ENCODE measurements around the gene CAMK2B.

Gene CAMK2B

DNA sequence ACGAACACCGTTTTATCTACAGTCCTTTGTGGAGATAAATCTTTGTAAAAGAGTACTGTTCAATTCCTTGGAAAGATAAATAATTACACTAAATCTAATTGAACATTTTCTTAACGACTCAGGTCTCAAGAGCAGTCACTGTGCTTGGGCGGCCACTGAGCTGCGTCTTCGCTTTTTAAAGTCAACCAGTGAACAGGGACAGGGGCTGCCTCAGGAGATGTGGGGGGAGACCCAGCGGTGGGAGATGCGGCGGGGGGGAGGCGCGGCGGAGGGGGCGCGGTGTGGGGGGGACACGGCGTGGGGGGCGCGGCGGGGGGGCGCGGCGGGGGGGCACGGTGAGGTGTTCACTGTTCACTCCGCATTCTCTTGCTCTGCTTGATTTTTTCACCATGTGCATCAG lies 39.8 kb downstream of the CAMK2B start:
- DNase-seq, result no peak

DNA sequence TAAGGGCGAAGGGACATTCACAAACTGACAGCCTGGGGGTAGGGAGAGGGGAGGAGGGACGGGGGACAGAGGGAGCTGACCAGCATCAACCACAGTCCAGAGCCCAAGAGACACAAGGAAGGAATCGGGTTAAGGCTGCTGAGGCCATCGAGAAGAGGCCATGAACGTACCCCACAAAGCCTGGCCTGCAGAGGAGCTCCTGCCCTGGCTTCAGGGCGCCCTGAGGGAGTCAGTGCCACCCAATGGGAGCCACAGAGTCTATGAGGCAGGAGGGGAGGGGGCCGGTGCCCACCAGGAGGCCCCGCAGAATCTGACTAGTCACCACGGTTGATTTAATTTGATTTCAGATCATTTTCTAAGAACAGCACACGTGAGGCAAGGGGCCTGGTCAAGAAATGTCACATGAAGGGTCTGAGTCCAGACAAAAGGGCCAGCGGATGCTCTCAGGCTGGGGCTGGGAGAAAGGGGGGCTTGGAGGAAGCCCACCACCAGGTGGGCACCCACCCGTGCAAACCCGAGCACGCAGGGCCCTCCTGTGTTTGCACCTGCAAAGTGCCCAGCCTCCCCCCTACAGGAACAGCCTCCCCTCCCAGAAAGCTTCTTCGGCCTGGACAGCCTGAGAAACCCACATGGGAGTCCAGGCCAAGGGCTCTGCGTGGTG lies 40.4 kb downstream of the CAMK2B start:
- DNase-seq, result no peak

DNA sequence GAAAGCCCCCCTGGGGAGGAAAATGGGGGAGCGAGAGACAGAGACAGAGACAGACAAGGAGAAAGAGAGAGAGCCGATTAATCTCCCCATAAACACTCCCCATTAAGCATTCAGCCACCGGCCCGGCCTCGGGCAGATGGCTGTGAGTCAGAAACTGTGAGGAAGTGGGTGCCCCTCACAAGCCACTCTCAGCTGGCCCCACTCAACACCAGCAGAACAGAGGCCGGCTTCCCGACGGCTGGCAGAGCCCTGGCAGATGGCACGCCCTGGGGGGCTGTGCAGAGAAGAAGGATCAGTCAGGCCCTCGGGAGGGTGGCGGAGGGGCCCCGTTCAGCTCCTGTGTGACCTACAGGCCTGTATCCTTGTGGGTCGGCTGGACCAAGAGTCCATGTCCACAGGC lies 41.2 kb downstream of the CAMK2B start:
- no peak for DNase-seq

DNA sequence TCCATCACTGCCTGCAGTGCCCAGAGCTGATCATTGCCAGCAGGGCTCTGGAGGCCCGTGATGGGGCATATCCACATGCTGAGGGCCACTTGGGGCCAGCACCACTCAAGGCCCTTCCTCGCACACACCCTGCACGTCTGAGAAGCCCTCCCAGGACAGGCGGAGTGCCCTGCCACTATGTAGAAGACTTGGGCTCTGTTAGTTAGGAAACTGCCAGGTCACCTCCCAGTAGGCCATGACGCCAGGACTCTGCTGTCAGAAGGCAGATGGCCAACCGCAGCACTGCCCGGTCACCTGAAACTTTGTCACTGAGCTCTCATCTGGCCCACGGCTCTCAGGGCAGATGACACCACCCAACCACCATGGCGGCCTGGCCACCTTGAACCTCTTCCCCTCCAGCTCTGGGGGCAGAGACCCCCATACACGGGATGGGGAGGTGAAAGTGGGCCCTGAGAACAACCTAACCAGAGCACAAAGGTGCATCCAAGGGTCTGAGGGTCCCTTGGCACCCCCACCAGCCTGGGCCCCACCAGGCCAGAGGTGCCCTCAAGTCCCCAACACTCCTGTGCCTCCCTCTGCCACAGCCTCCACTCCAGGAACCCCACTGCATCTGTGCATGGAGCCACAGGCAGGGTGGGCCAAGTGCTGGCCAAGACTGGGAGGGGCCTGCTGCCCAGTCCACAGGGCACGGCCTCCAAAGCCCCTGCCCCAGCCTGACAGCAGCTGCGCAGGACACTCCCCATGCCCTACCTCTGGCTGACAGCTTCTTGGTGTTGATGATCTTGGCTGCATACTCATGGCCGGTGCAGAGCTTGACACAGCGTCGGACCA lies 41.8 kb downstream of the CAMK2B start:
- DNase-seq, result no peak

DNA sequence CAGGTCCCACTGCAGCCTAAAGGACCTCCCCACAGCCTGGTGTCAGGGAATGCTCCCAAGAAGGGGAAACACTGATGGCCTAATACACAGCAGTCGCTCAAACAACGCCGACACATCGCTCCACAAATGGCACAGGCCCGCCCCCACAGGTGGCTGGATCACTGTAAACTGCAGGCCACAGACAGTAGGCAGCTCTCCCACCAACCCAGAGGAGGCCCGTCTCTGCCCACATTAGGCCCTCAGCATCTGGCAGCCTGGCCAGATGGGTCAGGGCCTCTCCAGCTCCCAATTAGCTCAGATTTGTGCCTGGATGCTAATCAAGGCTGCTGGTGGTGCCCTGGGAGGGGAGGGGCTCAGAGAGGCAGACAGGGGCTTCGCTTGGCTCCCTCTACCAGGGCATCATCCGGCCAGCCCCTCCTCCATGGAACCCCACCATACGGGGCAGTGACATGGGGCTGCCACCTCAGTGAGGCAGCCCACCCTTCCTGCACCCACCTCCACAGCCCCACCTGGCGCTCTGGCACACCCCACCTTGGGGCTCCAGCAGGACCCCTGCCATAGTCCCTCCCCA lies 42.7 kb downstream of the CAMK2B start:
- DNase-seq, result no peak

DNA sequence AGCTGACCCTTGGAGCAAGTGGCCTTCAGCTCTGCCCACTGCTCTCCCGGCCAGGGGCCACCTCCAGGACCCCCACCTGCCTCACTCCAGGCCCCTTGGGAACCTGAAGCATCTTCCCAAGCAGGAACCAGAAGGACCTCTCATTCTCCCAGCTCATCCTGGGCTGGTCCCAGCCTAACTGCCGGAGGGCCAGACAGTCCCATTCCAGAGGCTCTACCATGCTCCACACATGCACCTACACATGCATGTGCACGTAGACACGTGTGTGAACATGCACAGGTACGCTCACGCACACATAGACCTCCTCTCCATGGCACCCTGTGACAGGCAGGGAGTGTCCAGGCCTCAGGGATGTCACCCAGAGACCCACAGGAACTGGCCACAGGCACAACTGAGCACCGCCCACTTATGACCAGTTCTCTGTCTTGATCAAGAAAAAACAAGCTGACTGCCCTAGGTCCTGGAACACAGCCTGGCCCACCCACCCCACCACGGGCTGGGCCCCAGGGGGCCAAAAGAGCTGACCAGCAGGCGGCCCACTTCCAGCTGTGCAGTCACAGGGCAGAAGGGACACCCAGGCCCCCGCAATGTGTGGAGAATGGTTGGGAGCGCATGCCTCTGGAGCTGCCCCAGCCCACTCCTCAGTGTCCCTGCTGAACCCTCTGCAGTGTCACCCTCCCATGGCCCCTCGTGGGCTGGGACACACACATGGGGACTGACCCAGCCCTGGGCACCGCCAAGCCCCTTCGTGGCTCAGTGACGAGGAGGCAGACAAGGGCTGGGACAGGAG lies 43.4 kb downstream of the CAMK2B start:
- DNase-seq, result no peak

DNA sequence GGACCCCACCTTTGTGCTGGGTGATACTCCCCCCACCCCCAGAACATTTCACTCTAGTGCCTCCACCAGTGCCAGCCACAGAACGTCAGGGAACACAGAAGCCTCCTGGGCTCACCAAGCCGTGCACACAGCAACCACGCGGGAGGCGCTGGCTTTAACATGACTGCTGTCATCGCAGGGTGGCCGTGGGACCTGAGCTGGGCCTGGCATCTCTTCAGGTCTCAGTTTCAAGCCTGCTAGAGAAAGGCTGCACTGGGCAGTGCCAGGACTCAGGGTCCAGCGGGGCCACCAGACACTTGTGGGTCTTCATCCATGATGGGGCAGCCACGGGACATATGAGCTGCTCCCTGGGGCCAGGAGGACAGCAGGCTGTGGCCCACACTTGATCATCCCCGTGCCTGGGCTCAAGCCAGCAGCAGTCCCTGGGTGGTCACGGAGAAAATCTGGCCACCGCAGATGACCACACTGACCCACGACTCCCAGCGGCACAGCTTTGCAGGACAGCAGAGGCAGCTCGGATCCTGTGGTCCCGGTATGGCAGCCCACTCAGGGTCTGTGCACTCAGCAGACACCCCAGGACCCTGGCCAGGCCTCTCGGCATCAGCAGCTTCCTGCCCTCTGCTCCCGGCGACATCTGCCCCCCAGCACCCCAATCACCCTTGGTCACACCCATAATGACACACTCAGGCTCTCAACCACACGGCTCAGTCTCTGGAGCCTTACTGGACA lies 44.2 kb downstream of the CAMK2B start:
- no peak for DNase-seq

DNA sequence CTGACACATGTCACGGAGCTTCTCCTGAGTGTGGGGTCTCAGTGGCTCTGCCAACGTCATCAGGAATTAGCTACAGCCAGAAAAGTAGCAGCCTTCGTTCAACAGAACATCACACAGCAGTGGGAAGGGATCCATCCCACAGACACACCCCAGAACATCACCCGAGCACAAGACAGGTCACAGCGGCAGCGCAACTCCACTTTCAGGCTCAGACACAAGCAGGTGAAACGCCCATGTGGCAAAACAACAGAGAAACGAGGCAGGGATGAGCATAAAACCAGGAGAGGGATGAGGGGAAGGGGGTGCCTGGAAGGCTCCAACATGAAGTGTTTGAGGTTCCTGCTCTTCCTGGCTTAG lies 44.8 kb downstream of the CAMK2B start:
- DNase-seq, result no peak

DNA sequence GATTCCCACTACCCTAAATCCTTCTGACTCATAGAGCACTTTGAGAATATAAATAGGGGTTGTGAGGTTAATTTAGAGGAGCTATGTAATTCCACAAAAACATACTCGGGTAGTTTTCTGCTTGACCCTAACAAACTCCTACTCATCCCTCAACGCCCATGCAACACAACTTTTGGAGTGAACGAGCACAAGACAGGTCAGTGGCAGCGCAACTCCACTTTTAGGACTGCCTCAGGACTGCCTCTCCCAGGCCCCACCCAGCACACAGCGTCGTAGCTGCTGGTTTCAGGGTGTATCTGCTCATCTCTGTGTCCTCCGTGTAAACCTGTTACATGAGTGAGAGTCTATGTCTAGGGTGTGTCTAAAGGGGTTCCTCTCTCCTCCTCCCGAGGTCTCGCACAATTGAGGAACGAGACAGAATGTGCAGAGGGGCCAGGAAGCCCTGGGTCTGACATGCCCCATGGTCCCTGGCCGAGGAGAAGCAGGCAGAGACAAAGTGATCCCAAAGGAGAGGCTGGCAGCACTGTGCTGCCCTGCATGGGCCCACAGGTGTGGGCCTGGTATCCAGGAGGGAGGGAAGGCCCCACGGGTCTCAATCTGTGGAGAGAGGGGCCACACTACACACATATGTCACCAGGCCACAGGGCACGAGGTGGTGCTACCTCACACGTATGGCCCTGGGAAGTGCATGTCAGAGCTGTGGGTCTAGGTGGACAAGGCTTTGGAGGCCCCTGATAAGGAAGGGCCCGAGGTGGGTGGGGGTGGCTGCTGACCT lies 45.5 kb downstream of the CAMK2B start:
- DNase-seq, result no peak

DNA sequence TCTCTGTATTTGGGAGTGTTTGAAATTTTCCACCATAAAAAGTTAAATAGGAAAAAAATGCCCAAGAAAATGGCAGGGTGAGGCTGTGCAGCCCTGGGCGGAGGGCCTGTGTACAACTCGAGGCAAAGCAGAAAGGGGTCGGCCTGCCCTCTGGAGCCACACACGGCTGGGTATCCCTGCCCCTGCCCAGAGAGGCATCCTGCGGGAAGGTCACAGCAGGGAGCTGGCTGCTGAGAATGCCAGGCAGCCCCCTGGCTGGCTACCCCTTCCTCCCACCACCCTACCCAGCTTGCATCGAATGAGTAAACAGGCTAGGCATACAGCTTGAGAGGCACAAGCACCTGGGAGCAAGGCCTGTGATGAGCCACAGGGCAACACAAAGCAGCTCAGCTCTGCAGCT lies 46.1 kb downstream of the CAMK2B start:
- DNase-seq, result no peak

DNA sequence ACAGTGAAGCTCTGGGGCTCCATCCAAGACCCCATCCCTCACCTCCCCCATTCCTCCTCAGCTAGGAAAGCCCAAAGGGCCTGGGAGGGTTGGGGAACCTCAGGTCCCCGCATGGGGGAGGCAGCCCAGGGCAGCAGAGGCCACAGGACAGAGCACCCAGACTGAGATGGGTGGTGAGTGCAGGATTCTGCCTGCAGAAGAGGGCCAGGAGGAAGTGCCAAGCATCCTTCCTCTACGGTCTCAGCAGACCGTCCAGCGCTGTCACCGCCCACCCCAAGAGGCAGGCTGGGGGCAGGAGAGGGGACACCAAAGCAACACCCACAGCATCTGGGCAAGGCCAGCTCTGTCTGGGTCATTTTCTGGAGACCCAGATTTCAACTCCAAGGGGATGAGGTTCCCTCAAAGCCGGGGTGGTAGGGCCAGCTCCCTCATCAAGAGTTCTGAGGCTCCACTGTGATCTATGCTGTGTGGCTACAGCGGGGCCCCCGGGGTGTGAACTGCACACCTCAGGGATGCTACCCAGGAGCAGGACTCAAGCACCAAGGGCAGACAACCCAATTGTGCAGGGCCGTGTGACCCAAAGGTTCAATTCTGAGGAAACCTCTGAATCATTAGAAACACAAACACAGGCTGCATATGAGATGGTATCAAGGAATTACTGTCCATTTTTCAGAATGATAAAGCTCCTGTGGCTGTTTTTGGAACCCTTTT lies 46.8 kb downstream of the CAMK2B start:
- no peak for DNase-seq

DNA sequence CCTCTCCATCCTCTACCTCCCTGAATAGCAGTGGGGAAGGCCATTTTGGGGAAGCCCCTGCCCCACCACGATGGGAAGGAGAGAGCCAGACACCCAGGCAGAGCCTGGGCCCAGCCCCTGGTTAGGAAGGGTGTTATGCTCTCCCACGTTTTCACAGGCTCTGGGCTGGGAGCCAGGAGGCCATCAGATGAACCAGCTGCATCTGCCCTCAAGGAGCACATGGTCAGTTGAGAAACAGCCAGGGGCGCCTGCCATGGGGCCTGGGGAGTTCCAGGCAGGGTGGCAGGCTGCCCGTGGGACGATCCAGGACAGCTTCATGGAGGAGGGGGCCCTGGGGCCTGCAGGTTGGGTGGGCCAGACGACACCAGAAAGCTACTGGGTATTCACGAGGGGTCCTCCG lies 47.5 kb downstream of the CAMK2B start:
- no peak for DNase-seq

DNA sequence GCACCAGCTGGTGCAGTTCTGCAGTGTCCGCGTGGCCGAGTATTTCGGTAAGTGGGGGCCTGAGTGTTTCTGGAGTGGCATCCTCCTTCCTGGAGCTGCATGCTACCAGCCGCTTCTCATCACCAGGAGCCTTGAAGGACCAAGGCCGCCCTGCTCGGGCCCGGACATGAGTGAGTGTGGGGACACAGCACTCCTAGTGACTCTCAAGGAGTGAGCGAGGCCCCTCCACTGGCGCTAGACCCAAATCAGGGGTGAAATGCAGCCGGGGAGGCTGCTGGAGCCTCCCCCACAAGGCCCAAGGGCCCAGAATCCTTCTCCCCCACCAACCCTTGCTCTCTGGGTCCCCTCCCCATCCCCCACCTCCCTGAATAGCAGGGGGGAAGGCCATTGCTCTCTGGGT lies 48.0 kb downstream of the CAMK2B start:
- no peak for DNase-seq

DNA sequence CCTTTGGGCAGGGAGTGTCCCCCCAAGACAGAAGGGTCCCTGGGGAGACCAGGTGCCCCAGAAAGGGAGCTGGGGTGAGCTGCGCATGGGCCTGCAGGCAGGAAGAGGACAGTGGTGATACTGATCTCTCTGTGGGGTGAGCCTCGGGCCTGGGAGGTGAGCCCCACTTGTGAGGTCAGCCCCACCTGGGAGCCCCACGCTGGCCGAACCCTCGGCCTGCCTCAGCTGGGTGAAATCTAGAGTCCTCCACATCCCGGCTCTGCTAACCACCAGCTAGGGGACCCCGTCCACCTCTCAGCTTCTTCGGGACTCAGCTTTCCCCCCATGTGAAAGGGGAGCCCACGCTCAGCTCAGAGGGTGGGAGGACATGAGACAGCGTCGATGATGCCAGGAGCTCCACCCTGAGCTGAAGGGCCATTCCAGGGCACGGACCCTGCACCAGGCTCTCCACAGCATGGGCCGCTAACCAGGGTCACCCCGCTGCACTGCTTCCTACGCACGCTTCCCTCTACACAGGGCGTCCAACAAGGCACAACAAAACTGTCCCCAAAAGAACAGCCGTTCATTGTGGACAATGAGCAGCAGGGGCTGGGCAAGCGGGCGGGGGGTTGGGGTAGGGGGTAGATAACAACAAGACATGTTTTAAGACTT lies 48.7 kb downstream of the CAMK2B start:
- DNase-seq, result no peak

DNA sequence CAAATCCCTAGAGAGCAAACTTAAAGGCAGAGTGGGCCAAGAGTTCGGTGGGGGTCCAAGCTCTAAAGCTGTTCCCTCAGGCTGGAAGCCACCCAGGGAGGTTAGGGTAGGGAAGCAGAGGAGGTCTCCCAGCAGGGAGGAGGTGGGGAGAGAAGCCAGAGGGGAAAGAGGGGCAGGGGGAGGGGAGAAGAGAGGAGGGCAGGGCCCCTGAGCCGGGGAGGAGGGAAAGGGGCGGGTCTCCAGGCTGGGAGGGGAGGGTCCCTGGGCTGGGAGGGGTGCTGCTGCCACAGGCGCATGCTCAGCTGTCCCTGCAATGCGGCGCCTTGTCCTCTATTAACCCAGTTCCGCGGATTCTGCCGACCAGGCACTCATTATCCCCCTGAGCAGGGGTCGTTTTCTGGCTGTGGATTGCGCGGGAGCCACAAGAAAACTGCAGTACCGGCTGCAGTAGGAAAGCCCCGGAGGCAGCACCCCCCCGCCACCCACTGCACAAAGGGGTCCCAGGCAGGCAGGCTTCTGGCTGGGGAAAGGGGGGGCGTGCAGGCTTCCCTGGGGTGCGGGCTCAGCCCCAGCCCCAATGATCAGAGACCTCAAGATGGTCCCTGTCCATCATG lies 49.3 kb downstream of the CAMK2B start:
- DNase-seq, result no peak

DNA sequence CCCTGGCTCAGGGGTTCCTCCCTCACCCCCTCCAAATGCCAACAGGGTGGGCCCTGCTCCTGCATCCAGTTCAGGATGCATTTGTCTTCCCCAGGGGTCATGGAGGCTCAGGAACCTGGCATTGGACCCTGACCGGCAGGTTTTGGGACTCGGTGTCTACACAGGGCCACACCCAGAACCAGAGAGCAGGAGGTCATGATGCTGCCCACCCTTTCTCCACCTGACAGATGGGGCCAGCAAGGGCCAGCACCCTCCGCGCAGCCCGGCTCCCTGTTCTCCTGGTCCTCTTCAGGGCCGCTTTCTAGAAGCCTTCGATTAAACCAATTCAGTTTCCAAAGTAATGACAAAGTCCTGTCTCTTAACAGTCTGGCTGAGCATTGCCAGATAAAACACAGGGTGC lies 50.2 kb downstream of the CAMK2B start:
- DNase-seq, result no peak

DNA sequence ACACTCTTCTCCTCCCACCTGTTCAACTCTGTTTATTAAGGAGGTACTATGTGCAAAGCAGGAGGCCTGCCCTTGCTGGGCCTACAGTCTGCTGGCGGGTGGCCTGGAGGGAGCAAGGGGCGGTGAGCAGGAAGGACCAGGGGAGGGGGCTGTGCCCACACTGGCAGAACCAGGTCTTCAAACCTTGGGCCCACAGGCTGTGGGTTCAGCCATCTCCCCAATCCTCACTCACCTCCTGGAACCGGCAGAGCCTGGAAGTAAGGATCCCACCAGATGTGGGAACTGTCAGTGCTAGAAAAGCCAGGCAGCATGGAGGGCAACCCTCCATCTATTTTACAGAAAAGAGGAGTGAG lies 50.8 kb downstream of the CAMK2B start:
- no peak for DNase-seq

DNA sequence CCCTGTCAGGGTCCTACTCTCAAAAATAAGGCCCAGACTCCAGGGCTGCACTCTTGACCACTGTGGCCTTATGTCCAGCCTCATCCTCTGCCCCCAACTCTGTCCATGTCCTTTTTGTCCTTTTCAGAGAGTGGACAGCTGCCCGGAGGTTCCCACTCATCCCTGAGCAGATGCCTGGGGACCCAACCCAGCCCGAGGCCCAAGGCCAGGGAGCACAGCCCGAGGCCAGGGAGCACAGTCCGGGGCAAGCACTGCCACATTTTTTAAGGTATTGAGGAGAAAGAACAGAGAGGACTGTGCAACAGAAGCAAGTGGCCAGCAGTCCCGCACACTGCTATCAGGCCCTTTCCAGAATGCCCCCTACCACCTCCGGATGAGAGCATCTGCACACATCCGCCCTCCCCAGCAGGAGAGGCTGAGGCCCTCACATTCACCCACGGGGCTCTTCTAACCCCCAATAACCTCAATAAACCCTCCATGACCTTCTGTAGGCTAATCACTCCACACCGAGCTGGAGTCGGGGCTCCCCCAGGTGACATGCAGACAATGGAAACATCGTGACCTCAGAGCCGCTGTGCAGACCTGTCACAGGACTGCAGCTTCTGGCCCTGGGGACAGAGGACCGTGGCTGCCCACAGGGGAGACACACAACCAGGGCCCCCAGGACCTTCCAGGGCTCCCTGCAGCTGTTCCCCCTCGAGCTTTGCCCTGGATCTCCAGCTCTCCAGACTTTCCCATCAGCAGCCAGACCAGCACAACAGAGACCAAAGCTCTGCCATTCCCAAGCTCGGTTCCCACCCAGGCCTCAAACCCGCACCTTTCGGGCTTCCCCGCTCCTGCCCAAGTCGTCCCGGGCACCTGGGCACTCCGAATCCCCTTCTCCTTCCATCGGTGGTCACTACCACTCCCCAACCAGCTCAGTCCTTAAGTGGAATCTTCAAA lies 51.4 kb downstream of the CAMK2B start:
- DNase-seq, result no peak

DNA sequence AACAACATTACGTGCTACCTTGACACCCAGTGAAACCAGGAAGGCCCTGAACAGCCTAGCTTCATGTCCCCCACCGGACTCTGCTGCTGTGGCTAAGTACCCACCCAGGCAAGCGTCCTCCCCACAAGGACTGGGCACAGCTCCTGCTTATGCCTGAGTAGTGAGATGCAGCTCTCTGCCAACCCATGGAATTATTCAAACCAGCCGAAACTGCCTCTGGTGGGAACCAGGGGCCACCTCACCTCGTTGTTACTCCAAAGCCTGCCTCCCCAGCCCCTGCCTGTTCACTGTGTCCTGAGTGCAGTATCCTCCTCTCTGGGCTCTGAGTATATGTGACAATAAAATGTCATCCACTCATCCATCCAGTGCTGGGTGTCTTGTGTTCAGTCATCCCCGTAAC lies 52.4 kb downstream of the CAMK2B start:
- DNase-seq, result no peak
